ENCODE results near the gene GOLGA6L1.
"Not testable (repeated sequence)": the region's sequence is repeated elsewhere in the genome, so short reads cannot be mapped to it uniquely, and the experiment has no call there.

GOLGA6L1 gene

GRCh38 chr15:23136722-23137121, at the start of gene GOLGA6L1:
GOLGA6L1 (minus strand) TSS chr15:23136822; CDS start chr15:23136731, 91 bp downstream.
- not testable (repeated sequence) for DNase-seq

GRCh38 chr15:23181201-23181600, 44.6 kb upstream of the GOLGA6L1 start:
- DNase-seq: not testable (repeated sequence)

- DNase-seq: not testable (repeated sequence)
Measured at GRCh38 chr15:23180547-23180927, 43.9 kb upstream of the GOLGA6L1 start.

- DNase-seq: not testable (repeated sequence)
Measured at GRCh38 chr15:23179768-23180546, 43.3 kb upstream of the GOLGA6L1 start.

GRCh38 chr15:23176683-23177082, 40.1 kb upstream of the GOLGA6L1 start:
- not testable (repeated sequence) for DNase-seq

- DNase-seq: not testable (repeated sequence)
Measured at GRCh38 chr15:23175606-23176005, 39.0 kb upstream of the GOLGA6L1 start.

GRCh38 chr15:23174609-23175140, 38.1 kb upstream of the GOLGA6L1 start:
- not testable (repeated sequence) for DNase-seq

GRCh38 chr15:23132787-23133186, 3.8 kb downstream of the GOLGA6L1 start:
- DNase-seq: not testable (repeated sequence)

- DNase-seq: no peak
Measured at GRCh38 chr15:23118208-23118607, 18.4 kb downstream of the GOLGA6L1 start.

GRCh38 chr15:23095796-23096195, 40.8 kb downstream of the GOLGA6L1 start:
- DNase-seq: no peak

GRCh38 chr15:23083115-23083514, 53.5 kb downstream of the GOLGA6L1 start:
- no peak for DNase-seq

- DNase-seq: not testable (repeated sequence)
Measured at GRCh38 chr15:23081996-23082737, 54.5 kb downstream of the GOLGA6L1 start.

- no peak for DNase-seq
Measured at GRCh38 chr15:23081271-23081670, 55.4 kb downstream of the GOLGA6L1 start.

GRCh38 chr15:23079766-23080165, 56.9 kb downstream of the GOLGA6L1 start:
- no peak for DNase-seq

All from NCI-H82 (cell line).